HepG2 (cell line): Measurements from ENCODE around the gene SLC50A1. TPM values are rescaled to one million over a fixed set of nuclear protein-coding genes. Genes with fewer than 3 reads are reported as not detected.

ENCODE experiments used
- ATAC-seq: fragments of 200-7000 bp; cut with Tn5 transposase; 3 replicates; pipeline ENCODE4 v1.9.1; 2020; ENCODE audit warnings: mild to moderate bottlenecking, moderate library complexity
- BruUV-seq: library from RNA; stranded (reverse); fragments of 400-500 nt; replicated peaks from 2 replicates; lab custom pipeline; 2021; lab: Mats Ljungman, UMichigan
- CTCF ChIA-PET: fragments of 300-600 bp; formaldehyde crosslinking; extraction: SDS; loops from one replicate; lab custom pipeline; 2021; ENCODE audit warnings: low total read pairs, inconsistent platforms, low intra/inter-chr PET ratio; lab: Yijun Ruan, JAX
- POLR2A ChIA-PET: fragments of 350-600 bp; sonication (Branson Sonifier 250); formaldehyde crosslinking; loops from one replicate; lab custom pipeline; 2020; ENCODE audit warnings: antibody characterized with exemption, inconsistent platforms; lab: Yijun Ruan, JAX
- DNase-seq: peaks from one replicate; pipeline ENCODE4 v3.0.0-alpha.2; 2015; ENCODE audit warnings: low spot score
- FAIRE-seq: peaks from 3 replicates; lab custom pipeline; 2011; peaks lifted over from hg19 to GRCh38; lab: Jason Lieb, UNC
- H2AFZ ChIP-seq: one replicate; pipeline ENCODE4 v1.6.1; 2011; ENCODE audit warnings: low read length, inconsistent platforms
- H3K27ac ChIP-seq: fragments of 300-600 bp; 3 replicates; pipeline ENCODE4 v1.8.0; 2011; ENCODE audit warnings: mixed run types, mild to moderate bottlenecking, mixed read lengths, low read length, inconsistent platforms; ENCODE audit not compliant: insufficient read depth; ENCODE audit errors: extremely low read length
- H3K27me3 ChIP-seq, 2 experiments: fragments of 200-600 bp in 1 of 2; 2 replicates in 1 of 2; 3 replicates in 1 of 2; pipeline versions ENCODE4 v1.6.0 to v1.8.0; 2011; ENCODE audit warnings: low read length in 2 of 2, mild to moderate bottlenecking in 2 of 2, moderate library complexity in 2 of 2, inconsistent platforms in 1 of 2; ENCODE audit not compliant: insufficient read depth in 2 of 2, control insufficient read depth in 1 of 2
- H3K36me3 ChIP-seq, 2 experiments: fragments of 200-600 bp in 1 of 2; replicated peaks in 1 of 2; 2 replicates in 1 of 2; 3 replicates in 1 of 2; pipeline versions ENCODE4 v1.5.1 to v1.8.0; 2011; ENCODE audit warnings: low read length in 2 of 2, inconsistent platforms in 1 of 2; ENCODE audit not compliant: insufficient read depth in 2 of 2, control insufficient read depth in 1 of 2
- H3K4me1 ChIP-seq: 2 replicates; pipeline ENCODE4 v1.5.1; 2012; ENCODE audit warnings: low read length, inconsistent platforms; ENCODE audit not compliant: insufficient read depth
- H3K4me2 ChIP-seq: 2 replicates; pipeline ENCODE4 v1.6.0; 2011; ENCODE audit warnings: low read depth, low read length, inconsistent platforms
- H3K4me3 ChIP-seq, 3 experiments: fragments of 200-600 bp in 1 of 3; sonication (generic), shearing (Covaris generic) in 1 of 3; replicated peaks in 1 of 3; 2 replicates each; pipeline ENCODE4 v1.5.1; 2011 to 2016; ENCODE audit warnings: low read length in 3 of 3, inconsistent platforms in 2 of 3, low read depth in 2 of 3, mild to moderate bottlenecking in 2 of 3, control low read depth in 1 of 3, mixed read lengths in 1 of 3; ENCODE audit not compliant: insufficient read depth in 1 of 3
- H3K79me2 ChIP-seq: one replicate; pipeline ENCODE4 v1.6.1; 2011; ENCODE audit warnings: low read length, inconsistent platforms; ENCODE audit not compliant: insufficient read depth
- H3K9ac ChIP-seq: 2 replicates; pipeline ENCODE4 v1.6.0; 2011; ENCODE audit warnings: mild to moderate bottlenecking, low read depth, low read length, inconsistent platforms; ENCODE audit not compliant: insufficient read depth
- H3K9me3 ChIP-seq: 2 replicates; pipeline ENCODE4 v1.5.1; 2012; ENCODE audit warnings: mild to moderate bottlenecking, low read length
- H4K20me1 ChIP-seq: 2 replicates; pipeline ENCODE4 v1.6.0; 2011; ENCODE audit warnings: inconsistent platforms, mild to moderate bottlenecking, low read length, moderate library complexity; ENCODE audit not compliant: insufficient read depth
- HIC2 ChIP-seq: sonication (generic); formaldehyde crosslinking; IDR thresholded peaks from 2 replicates; pipeline ENCODE4 v1.9.0; 2022; ENCODE audit warnings: low read depth, missing genetic modification reagents
- HNF4A ChIP-seq: sonication (generic); formaldehyde crosslinking; IDR thresholded peaks from 2 replicates; pipeline ENCODE4 v1.4.0; 2020; ENCODE audit warnings: missing genetic modification reagents
- HOMEZ ChIP-seq: IDR thresholded peaks from 2 replicates; pipeline ENCODE4 v1.6.1; 2016; ENCODE audit warnings: low read depth
- KLF13 ChIP-seq: sonication (generic); formaldehyde crosslinking; IDR thresholded peaks from 2 replicates; pipeline ENCODE4 v1.4.0; 2020; ENCODE audit warnings: mild to moderate bottlenecking, missing genetic modification reagents
- MEIS2 ChIP-seq: sonication (generic); formaldehyde crosslinking; IDR thresholded peaks from 2 replicates; pipeline ENCODE4 v1.9.0; 2021; ENCODE audit warnings: mild to moderate bottlenecking, missing genetic modification reagents
- NRL ChIP-seq: sonication (generic); formaldehyde crosslinking; IDR thresholded peaks from 2 replicates; pipeline ENCODE4 v1.5.0; 2020; ENCODE audit warnings: missing genetic modification reagents, mild to moderate bottlenecking, moderate library complexity, borderline replicate concordance
- RXRB ChIP-seq: IDR thresholded peaks from 2 replicates; pipeline ENCODE4 v1.6.1; 2016; ENCODE audit warnings: borderline replicate concordance, missing genetic modification reagents, missing compliant biosample characterization
- SRY ChIP-seq: sonication (generic); formaldehyde crosslinking; IDR thresholded peaks from 2 replicates; pipeline ENCODE4 v1.8.0; 2022; ENCODE audit warnings: mild to moderate bottlenecking, missing genetic modification reagents
- STAG1 ChIP-seq: sonication (generic); formaldehyde crosslinking; IDR thresholded peaks from 2 replicates; pipeline ENCODE4 v1.4.0; 2020; ENCODE audit warnings: missing genetic modification reagents
- TBX3 ChIP-seq: fragments of 450-650 bp; IDR thresholded peaks from 2 replicates; pipeline ENCODE4 v1.6.1; 2017; ENCODE audit warnings: antibody characterized with exemption, mild to moderate bottlenecking, inconsistent platforms, borderline replicate concordance
- ZNF136 ChIP-seq: sonication (generic); formaldehyde crosslinking; IDR thresholded peaks from 2 replicates; pipeline ENCODE4 v1.8.1; 2022; ENCODE audit warnings: low read depth, mild to moderate bottlenecking, moderate library complexity, missing genetic modification reagents
- ZNF484 ChIP-seq: sonication (generic); formaldehyde crosslinking; IDR thresholded peaks from 2 replicates; pipeline ENCODE4 v1.5.1; 2020; ENCODE audit warnings: mild to moderate bottlenecking, low read depth, missing genetic modification reagents, borderline replicate concordance
- ZNF512 ChIP-seq: sonication (generic); formaldehyde crosslinking; IDR thresholded peaks from 2 replicates; pipeline ENCODE4 v1.4.0; 2020; ENCODE audit warnings: mild to moderate bottlenecking, missing genetic modification reagents
- ZNF556 ChIP-seq: sonication (generic); formaldehyde crosslinking; IDR thresholded peaks from 2 replicates; pipeline ENCODE4 v1.4.0; 2020; ENCODE audit warnings: mild to moderate bottlenecking, missing genetic modification reagents, borderline replicate concordance
- ZNF614 ChIP-seq: IDR thresholded peaks from 2 replicates; pipeline ENCODE4 v1.6.1; 2018; ENCODE audit warnings: missing biosample characterization, missing genetic modification reagents, inconsistent platforms, borderline replicate concordance
- ZNF652 ChIP-seq: IDR thresholded peaks from 2 replicates; pipeline ENCODE4 v1.6.1; 2016; ENCODE audit warnings: low read depth, borderline replicate concordance
- ZNF768 ChIP-seq: sonication (generic); formaldehyde crosslinking; IDR thresholded peaks from 2 replicates; pipeline ENCODE4 v1.4.0; 2020; ENCODE audit warnings: missing genetic modification reagents
- WGBS: methylation state at CpG from one replicate; pipeline ENCODE4 v1.1.6; 2017; ENCODE audit warnings: low lambda C conversion rate; 5-methylcytosine and 5-hydroxymethylcytosine counted together
- in situ Hi-C: cut with HindIII; loops from 2 replicates; pipeline ENCODE4 v1.10.0; 2017; ENCODE audit warnings: low pct_unique_long_range_greater_than_20kb; ENCODE audit not compliant: extremely low pct_ligation_motif_present
- intact Hi-C: fragments of 100-400 bp; cut with micrococcal nuclease; formaldehyde crosslinking; loops from one replicate; pipeline ENCODE4 v1.10.0; 2022; ENCODE audit not compliant: unreplicated experiment
- polyA plus RNA-seq, 8 experiments: library from polyadenylated mRNA; depleted of rRNA in 3 of 8; stranded (reverse) in 7 of 8; unstranded in 1 of 8; fragments of >200 nt; fragmentation: Illumina TruSeq in 4 of 8; extraction: Trizol in 4 of 8; gene quantifications; 2 replicates each; pipeline versions ENCODE4 v1.2.1 to v1.2.3, GENCODE V29; 2011 to 2016; ENCODE audit warnings: low read depth in 4 of 8, missing spikeins in 1 of 8, mixed read lengths in 1 of 8; ENCODE audit not compliant: insufficient read depth in 1 of 8
- total RNA-seq, 5 experiments: library from RNA; depleted of rRNA; stranded (reverse); fragments of >200 nt; fragmentation: Illumina TruSeq; extraction: Trizol; gene quantifications; 2 replicates each; pipeline ENCODE4 v1.2.3, GENCODE V29; 2016; ENCODE audit warnings: low read depth in 1 of 5

SLC50A1 gene
- total and polyA plus RNA-seq, 2 of the 13 experiments (the other 11 are each of a cell fraction or from before 2014, with no cell fraction given): 22.5 to 46.8 TPM

GRCh38 chr1:155091071-155092051, 44.3 kb upstream of the SLC50A1 start:
- no peaks in the 10 kb centered on the region for H3K36me3 ChIP-seq
- FAIRE-seq (peak; percentile 68), ATAC-seq (peak; percentile 79), DNase-seq (peak; percentile 78)
- CTCF ChIA-PET: interaction anchor here (4.7 to 6.6 kb wide), 2 partner anchors 44 to 76 kb away, joined by 18 to 165 read pairs; partner anchors contain the start of gene SLC50A1
- H3K27ac ChIP-seq: peak overlapping the region; percentile 52
- no peaks in the 10 kb centered on the region for H3K79me2 ChIP-seq
- H4K20me1 ChIP-seq: no peaks in the 10 kb centered on the region
- H3K27me3 ChIP-seq: peaks cover 0 to 2% of the 10 kb centered on the region in 2 experiments; a peak in 1 of 5 replicates
- H3K4me2 ChIP-seq: peak overlapping the region; percentile 75
- H3K4me1 ChIP-seq: peaks cover 77% of the 10 kb centered on the region
- no peaks in the 10 kb centered on the region for H3K9me3 ChIP-seq
- H2AFZ ChIP-seq: no peak overlapping the region
- intact Hi-C loops (loop anchor here (5.0 kb wide), 1 partner anchor 36 kb away; the partner anchor contains the start of gene EFNA1), in situ Hi-C loops (loop anchor here (5.0 kb wide), 2 partner anchors 36 to 76 kb away; partner anchors contain the start of gene EFNA1)
- no TSS peak for BruUV-seq
- WGBS: 13% methylated on average over 23 of the region's 29 CpGs
- peak overlapping the region; percentile 30; the same call in 1 of the 2 replicates for H3K9ac ChIP-seq
- H3K4me3 ChIP-seq: peak overlapping the region in 2 of 3 experiments; percentile 9 to 54; a peak in 2 of 6 replicates
- POLR2A ChIA-PET: interaction anchor here (0.6 to 2.2 kb wide), 15 partner anchors 9 to 121 kb away, joined by 3 to 75 read pairs (median 4); partner anchors contain the start of genes ADAM15, EFNA1, KRTCAP2 and SHC1
- TF ChIP-seq KLF13 (0 out of 2 replicates have a peak, but pooled peaks have one; percentile 23), NRL (CRISPR knock-in tag) (peak; percentile 76; the same call in 1 of the 2 replicates), RXRB (CRISPR knock-in tag) (peak; percentile 97), HIC2 (CRISPR knock-in tag) (peak; percentile 75; the same call in 1 of the 2 replicates), STAG1 (CRISPR knock-in tag) (peak; percentile 87), ZNF614 (CRISPR knock-in tag) (peak; percentile 51; the same call in 1 of the 2 replicates), SRY (no peak), ZNF136 (CRISPR knock-in tag) (no peak), MEIS2 (0 out of 2 replicates have a peak, but pooled peaks have one; percentile 42), ZNF512 (CRISPR knock-in tag) (peak; percentile 49; the same call in 1 of the 2 replicates), ZNF484 (no peak), TBX3 (no peak), ZNF768 (CRISPR knock-in tag) (0 out of 2 replicates have a peak, but pooled peaks have one; percentile 41), HNF4A (CRISPR knock-in tag) (peak; percentile 92), ZNF556 (CRISPR knock-in tag) (no peak; the same call in 1 of the 2 replicates), ZNF652 (peak; percentile 50; the same call in 1 of the 2 replicates), HOMEZ (0 out of 2 replicates have a peak, but pooled peaks have one; percentile 34)
